NCI-H2227 treated with DMSO at 0.1 percent for 48 hours (cell line): ENCODE results near the gene ITPR3.

Experiments
- DNase-seq: peaks from one replicate; lab custom pipeline; 2025; lab: John Stamatoyannopoulos, UW

Gene ITPR3

GRCh38 chr6:33620856-33621710 lies at the start of gene ITPR3:
ITPR3 (plus strand) TSS chr6:33621322; CDS start chr6:33621603, 281 bp downstream.
- DNase-seq, result no peak

DNA sequence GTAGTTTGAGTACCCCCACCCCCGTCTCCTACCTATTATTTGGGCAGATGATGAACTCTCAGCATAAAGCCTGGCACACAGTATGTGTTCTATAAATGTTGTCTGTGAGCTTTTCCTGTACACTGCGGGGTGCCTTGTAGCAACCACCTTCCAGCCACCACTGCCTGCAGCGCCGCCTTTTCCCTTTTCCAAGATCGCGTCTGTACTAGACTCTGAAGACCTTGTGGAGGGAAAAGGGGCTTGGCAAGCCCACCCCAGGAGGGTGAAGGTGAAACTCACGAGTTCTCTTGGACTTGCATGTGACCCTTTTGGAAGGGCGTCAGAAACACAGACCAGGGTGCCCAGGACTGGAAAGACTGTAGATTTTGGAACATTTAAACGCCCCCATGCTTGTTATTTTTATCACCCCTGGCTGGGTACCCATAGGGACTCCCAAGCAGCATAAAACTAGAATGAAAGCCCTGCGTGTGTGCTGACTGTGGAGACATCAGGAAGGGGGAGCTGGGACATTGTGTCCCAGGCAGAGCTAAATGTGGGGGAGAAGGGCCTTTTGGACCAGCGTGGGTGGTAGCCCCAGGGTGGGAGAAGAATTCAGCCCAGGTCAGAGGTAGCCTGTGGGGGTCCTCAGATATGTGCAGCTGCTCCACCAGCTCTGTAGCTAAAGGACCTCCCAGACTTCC lies 49.3 kb upstream of the ITPR3 start:
- DNase-seq, result no peak

DNA sequence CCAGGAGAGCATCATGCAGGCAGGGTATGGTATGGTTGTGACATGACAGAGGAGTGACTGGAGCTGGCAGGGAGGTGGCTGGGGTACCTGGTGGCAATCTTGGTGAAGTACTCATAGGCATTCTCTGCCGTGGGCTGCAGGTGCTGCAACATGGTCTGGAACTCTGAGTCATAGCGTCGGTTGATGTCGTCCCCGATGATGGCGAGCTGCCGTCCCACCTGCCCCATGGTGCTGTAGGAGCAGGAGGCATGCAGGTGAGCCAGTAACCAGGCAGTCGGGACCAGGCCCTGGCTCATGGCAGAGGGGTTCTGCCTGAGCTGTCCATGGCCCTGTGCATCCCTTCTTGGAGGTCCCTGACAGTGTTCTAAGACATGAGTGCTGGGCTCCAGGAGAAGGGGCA lies 45.9 kb upstream of the ITPR3 start:
- DNase-seq, result no peak

DNA sequence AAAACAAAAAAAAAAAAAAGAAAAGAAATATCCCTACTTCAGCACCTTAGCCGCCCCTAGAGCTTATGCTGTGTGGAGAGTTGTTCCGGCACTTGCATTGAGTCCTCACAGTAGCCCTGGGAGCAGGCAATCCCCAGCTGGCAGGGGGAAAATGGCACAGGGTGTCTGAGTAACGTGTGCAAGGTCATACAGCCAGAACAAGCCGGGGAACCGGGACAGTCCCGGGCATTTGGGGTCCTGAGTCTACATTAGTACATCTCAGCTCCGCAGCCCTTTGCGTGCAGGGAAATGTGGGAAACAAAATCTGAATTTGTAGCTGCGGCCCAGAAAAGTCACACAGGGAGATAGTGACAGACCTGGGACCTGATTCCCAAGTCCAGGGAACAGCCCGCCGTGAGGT lies 44.5 kb upstream of the ITPR3 start:
- DNase-seq, result no peak

- no peak for DNase-seq
Measured at GRCh38 chr6:33577106-33577535, 44.0 kb upstream of the ITPR3 start.

GRCh38 chr6:33577718-33578117 lies 43.4 kb upstream of the ITPR3 start:
- no peak for DNase-seq

DNA sequence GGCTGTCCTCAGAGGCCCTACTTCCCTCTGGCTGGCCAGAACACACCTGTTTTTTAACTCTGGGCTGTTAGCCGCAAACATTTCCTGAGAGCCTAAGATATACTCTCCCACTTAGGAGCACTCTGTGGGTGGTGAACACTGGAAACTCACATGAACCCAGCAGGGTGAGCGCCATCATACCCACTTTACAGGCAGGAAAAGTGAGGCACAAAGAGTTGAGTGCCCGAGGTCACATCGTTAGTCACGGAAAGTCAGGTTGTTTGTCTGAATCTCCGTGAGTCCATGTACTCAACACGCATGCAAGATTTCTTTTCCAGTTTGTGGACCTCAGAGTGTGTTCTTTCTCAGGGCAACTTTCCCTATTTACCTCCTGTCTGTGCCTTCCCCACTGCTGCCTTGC lies 43.0 kb upstream of the ITPR3 start:
- DNase-seq, result no peak

DNA sequence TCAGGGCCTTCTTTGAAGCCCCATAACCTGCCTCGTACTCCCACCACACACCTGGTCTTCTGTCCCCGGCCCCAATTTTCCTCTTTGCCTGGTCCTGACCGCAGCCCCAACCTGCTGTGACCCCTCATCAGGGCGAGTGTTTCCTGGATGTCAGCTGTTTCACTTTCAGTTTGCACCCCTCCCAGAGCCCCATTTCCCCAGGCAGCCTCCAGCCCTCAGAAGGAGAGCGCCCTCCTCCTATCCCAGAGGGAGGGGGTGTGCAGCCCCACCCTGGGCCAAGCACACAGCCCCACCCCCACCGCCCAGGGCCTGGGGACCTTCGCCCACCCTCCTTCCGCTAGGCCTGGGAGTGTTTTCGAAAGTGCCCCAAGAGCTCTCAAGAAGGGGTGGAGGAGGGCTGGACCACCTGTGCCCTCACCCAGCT lies 42.5 kb upstream of the ITPR3 start:
- no peak for DNase-seq

- DNase-seq, result peak; percentile 91
Measured at GRCh38 chr6:33579828-33580714, 41.1 kb upstream of the ITPR3 start, which contains the start of gene BAK1. BAK1 (minus strand) TSS chr6:33580276; CDS start chr6:33577604, 2,672 bp downstream.

DNA sequence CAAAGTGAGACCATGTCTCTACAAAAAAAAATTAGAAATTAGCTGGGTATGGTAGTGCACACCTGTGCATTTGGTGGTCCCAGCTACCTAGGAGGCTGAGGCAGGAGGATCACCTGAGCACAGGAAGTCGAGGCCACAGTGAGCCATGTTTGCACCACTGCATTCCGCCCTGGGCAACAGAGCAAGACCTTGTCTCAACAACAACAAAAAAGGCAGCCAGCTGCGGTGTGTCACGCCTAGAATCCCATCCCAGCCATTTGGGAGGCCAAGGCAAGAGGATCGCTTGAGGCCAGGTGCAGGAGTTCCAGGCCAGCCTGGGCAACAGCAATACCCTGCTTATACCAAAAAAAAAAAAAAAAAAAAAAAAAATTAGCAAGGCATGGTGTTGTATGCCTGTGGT lies 39.9 kb upstream of the ITPR3 start:
- no peak for DNase-seq

- DNase-seq, result no peak
Measured at GRCh38 chr6:33583591-33584155, 37.4 kb upstream of the ITPR3 start.

- DNase-seq, result no peak
Measured at GRCh38 chr6:33584700-33585402, 36.3 kb upstream of the ITPR3 start.

- DNase-seq, result peak; percentile 68
Measured at GRCh38 chr6:33585403-33586107, 35.6 kb upstream of the ITPR3 start.

GRCh38 chr6:33586108-33586640 lies 34.9 kb upstream of the ITPR3 start:
- DNase-seq, result no peak

DNA sequence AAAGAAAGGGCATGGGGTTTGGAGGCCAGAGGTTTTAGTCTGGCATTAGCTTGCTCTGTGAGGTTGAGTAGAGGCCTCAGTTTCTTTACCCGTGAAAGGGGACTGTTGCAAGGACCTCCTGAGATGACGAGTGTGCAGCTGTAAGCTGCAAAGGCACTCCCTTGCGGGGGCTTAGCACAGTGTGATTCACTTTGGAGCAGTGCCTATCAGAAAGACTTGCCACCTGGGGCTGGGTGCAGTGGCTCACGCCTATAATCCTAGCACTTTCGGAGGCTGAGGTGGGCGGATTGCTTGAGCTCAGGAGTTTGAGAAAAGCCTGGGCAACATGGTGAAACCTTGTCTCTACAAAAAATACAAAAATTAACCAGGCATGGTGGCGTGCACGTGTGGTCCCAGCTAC lies 33.6 kb upstream of the ITPR3 start:
- DNase-seq, result no peak

DNA sequence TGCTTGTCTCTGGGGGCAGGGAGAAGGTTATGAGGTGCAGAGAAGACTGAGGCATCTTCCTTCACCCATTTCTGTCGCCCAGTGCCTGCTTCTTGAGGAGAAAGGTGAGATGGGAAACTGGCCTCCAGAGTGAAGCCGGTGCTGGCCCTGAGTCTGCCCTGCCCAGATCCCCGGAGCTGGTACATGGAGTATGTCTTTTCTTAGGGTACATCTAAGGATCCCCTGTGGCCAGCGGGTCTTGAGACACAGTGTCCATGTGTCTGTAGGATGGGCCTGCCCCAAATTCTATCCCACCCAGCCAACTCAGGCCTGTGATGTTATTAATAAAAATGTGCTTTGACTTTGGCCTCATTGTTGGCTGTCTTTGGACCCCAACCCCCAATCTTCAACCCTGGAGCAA lies 32.2 kb upstream of the ITPR3 start:
- DNase-seq, result no peak

GRCh38 chr6:33589392-33589730 lies 31.8 kb upstream of the ITPR3 start:
- no peak for DNase-seq

GRCh38 chr6:33589731-33590530 lies 31.2 kb upstream of the ITPR3 start:
- DNase-seq, result no peak

DNA sequence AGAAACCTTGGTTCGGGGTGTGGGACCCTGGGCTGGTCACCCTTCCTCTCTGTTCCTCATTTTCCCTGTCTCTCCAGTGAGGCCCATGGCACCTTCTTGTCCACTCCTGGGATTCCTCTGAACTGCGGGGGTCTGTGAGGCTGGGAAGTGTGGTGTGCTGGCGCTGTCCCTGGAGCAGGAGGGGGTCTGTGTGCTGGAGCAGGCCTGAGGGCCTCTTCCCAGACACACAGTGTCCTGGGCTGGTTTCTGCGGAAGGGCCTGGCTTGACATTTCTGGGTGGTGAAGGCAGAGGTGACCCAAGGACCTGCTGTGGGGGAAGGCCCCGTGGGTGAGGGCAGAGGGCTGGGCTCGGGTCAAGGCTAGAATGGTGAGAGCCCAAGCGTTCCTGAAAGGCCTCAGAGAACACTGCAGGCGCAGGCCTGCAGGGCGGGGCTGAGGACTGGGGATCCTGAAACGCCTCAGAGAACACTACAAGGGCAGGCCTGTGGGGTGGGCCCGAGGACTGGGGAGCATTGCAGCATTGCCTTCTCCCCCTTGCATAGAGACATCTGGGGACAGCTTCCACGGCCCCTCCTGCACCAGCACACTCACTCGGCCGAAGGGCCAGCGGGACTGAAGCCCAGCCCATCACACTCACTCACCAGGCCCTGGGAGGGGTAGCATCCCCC lies 30.5 kb upstream of the ITPR3 start:
- no peak for DNase-seq
